NCI-H146 treated with DMSO at 0.1 percent for 48 hours (cell line): ENCODE measurements around the gene EML2.
"Not testable (repeated sequence)": the region's sequence is repeated elsewhere in the genome, so short reads cannot be mapped to it uniquely, and the experiment has no call there.

ENCODE experiments used
- DNase-seq: peaks from one replicate; lab custom pipeline; 2025; ENCODE audit not compliant: unreplicated experiment; lab: John Stamatoyannopoulos, UW

EML2 gene, protein sequence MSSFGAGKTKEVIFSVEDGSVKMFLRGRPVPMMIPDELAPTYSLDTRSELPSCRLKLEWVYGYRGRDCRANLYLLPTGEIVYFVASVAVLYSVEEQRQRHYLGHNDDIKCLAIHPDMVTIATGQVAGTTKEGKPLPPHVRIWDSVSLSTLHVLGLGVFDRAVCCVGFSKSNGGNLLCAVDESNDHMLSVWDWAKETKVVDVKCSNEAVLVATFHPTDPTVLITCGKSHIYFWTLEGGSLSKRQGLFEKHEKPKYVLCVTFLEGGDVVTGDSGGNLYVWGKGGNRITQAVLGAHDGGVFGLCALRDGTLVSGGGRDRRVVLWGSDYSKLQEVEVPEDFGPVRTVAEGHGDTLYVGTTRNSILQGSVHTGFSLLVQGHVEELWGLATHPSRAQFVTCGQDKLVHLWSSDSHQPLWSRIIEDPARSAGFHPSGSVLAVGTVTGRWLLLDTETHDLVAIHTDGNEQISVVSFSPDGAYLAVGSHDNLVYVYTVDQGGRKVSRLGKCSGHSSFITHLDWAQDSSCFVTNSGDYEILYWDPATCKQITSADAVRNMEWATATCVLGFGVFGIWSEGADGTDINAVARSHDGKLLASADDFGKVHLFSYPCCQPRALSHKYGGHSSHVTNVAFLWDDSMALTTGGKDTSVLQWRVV

DNA sequence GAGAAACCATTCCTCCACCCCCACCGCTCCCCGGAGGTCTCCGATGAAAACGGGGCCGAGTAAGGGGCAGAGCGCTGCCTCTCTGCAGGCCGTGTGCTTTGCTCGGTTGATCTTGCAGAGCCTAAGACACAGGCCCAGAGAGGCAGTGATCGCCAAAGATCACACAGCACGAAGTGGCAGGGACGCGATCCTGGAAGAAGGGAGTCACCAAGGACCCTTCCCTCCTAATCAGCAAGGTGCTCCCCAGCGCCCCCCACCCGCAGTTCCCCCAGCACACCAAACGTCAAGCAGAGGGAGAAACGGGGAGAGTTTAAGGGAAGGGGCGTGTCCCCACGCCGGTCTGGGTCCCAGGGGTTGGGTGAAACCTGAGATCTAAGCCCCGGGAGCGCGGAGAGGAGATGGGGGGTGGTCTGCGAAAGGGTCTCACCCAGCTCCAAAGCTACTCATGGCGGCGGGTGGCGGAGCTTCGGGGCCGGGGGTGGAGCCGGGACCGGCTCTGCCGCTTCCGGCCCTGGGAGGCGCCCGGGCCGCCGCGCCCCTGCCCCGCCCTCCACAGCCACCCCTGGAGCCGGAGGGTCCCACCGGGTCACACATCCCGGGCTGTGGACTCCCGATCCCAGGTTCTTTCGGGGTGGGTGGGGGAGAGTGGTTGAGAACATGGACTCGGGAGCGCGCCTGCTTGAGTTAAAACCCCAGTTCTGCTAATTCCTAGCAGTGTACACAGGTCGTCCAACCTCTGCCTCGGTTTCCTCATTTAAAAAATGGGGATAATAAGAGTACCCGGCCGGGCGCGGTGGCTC, at the start of gene EML2:
EML2 (minus strand) TSS at position 468 of the 800 bp plus-strand sequence; CDS start at position 447, 21 bp downstream.
- no peak for DNase-seq

DNA sequence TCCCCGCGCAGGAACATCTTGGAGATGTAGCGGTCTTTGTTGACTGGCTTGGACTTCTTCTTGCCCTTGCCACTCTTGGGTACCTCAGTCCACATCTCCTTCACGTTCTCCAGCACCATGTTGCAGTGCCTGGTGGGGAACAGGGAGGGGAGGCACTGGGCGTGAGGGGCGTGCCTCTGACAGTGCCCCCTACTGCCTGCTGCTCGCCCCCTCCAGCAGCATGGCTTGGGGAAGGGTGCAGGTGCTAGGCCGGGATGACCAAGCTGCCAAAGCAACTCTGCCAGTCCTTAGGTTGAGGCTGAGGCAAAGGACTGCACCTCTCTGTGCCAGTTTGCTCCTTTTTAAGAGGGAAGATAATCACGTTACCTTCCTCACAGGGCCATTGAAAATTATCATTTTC, 48.4 kb upstream of the EML2 start:
- no peak for DNase-seq

DNA sequence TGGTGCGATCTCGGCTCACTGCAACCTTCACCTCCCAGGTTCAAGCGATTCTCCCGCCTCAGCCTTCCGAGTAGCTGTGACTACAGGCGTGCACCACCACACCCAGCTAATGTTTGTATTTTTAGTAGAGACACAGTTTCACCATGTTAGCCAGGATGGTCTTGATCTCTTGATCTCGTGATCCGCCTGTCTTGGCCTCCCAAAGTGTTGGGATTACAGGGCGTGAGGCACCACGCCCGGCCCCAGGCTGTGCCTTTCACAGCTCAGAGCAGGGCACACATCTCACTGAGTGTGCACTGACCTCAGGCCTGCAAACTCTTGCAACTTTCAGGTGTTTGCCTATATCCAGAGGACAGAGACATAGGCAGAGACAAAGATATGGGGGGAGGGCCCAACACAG, 45.8 kb upstream of the EML2 start:
- DNase-seq = not testable (repeated sequence)

DNA sequence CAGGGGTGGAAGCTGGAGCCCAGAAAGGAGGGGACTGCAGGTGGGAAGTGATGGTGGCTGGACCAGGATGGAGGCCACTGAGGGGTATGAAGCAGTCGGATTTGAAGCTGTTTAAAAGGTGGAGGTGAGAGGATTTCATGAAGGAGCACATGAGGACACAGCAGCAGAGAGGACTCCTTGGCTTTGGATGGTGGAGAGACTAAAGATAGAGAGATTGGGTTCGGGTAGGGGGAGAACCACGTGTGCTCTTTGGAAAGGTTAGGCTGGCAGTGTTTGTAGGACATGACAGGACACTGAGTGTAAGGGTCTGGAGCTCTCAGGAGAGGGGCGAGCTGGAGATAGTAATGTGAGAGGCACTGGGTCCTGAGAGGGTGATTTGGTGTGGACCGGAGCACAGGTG, 43.7 kb upstream of the EML2 start:
- DNase-seq = no peak

DNA sequence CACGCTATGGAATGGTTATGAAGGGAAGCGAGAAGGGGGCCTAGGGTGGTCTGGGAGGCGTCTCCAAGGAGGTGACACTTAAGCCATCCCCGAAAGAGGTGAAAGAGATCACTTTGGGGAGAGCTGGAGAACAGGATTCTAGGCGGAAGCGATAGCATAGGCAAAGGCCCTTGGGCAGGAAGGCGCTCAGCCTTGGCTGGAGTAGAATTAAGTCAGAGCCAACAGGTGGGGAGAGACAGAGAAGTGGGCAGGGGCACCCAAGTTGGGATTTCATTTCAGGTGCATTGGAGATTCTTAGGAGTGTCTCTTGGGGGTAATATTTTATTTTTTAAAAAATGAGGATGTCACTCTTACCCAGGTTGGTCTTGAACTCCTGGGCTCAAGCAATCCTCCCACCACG, 42.9 kb upstream of the EML2 start:
- no peak for DNase-seq

DNA sequence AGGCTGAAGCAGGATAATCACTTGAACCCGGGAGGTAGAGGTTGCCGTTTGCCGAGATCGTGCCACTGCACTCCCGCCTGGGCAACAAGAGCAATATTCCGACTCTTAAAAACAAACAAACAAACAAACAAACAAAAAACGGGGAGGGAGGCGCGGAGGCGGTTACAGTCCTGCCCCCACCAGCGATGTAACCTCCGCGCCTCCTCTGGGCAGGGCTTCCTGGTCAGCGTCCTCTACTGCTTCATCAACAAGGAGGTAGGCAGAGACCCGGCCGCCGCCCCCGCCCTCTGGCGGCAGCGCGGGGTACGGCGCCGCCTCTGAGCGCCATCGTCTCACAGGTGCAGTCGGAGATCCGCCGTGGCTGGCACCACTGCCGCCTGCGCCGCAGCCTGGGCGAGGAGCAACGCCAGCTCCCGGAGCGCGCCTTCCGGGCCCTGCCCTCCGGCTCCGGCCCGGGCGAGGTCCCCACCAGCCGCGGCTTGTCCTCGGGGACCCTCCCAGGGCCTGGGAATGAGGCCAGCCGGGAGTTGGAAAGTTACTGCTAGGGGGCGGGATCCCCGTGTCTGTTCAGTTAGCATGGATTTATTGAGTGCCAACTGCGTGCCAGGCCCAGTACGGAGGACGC, 42.3 kb upstream of the EML2 start:
- peak; percentile 87 for DNase-seq

DNA sequence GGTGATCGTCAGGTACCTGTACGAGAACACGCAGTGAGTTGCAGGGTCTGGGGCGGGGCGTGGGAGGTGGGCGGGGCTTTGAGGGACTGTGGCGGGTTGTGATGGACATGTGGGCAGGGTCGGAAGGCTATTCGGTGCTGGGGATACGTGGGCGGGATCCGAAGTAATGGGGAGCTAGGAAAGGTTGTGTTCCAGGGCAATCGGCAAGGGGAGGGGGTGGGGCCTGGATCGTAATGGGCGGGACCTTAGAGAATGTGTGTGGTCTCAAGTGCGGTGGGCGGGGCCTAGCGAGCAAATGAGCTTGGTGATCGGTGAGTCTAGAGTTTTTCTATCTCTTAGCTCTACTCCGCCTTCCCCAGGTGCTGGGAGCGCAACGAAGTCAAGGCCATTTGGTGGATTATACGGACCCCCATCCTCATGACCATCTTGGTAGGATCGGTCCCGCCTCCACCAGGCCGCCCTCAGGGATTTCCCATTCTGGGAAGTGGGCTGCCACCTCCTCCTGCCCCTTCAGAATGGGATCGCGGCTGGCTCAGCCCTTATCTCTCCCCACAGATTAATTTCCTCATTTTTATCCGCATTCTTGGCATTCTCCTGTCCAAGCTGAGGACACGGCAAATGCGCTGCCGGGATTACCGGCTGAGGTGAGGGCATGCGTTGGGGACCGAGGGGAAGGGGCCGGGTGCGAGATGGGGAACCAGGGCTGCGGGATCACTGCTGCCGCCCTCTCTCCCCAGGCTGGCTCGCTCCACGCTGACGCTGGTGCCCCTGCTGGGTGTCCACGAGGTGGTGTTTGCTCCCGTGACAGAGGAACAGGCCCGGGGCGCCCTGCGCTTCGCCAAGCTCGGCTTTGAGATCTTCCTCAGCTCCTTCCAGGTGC, 38.4 kb upstream of the EML2 start:
- DNase-seq = peak; percentile 88

DNA sequence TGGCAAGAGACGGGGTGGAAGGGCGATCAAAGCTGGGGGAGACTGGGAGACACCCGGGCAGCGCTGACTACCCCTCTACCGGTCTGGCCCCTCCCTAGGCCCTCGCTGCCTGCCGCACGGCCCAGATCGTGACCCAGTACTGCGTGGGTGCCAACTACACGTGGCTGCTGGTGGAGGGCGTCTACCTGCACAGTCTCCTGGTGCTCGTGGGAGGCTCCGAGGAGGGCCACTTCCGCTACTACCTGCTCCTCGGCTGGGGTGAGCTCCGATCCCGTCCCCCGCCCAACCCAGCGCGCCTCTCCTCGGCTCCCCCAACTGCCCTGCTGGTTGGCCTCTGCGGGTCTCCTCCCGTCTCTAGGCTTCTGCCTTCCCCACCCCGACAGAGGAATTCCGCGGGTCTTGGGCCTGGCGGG, 37.7 kb upstream of the EML2 start:
- DNase-seq = no peak

DNA sequence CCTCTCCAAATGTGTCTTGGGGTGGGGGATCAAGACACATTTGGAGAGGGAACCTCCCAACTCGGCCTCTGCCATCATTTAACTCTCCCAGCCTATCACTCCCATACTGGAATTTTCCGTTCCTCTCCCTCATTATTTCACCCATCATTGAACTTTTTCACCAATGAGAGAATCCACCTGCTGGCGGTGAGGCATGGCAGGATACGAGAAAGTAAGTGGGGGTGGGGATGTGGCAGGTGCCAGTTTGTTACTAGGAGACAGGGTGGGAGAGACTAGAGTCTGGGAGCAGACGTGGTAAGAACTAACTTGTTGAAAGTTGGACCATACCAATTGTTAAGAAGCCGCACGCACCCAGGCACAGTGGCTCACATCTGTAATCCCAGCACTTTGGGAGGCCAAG, 35.7 kb upstream of the EML2 start:
- DNase-seq = no peak

DNA sequence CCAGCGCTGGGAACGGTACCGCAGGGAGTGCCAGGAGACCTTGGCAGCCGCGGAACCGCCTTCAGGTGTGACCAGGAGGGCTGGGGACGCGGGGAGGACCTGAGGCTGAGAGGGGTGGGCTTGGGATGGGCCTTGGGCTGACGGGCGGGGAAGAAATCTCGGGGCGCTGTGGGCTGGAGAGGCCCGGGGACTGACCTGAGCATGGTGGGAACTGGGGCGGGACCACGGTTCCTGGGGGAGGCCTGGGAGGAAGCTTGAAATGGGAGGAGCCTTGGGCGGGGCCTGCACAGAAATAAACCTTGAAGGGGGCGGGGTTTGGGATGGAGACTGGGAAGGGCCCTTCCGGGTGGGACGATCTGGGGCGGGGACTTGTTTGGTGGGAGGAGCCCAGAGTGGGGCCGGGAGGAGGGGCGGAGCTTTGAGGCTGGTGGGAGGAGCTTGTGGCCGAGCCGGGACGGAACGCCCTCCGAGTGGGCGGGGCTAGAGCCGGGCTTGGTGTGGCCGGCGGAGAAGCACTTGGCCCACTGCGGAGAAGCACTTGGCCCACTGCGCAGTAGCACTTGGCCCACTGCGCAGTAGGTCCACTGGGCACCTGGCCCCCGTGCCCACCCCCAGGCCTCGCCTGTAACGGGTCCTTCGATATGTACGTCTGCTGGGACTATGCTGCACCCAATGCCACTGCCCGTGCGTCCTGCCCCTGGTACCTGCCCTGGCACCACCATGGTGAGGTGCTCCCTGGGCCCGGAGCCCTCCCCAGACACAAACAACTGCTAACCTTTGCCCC, 31.7 kb upstream of the EML2 start:
- DNase-seq = peak; percentile 76

DNA sequence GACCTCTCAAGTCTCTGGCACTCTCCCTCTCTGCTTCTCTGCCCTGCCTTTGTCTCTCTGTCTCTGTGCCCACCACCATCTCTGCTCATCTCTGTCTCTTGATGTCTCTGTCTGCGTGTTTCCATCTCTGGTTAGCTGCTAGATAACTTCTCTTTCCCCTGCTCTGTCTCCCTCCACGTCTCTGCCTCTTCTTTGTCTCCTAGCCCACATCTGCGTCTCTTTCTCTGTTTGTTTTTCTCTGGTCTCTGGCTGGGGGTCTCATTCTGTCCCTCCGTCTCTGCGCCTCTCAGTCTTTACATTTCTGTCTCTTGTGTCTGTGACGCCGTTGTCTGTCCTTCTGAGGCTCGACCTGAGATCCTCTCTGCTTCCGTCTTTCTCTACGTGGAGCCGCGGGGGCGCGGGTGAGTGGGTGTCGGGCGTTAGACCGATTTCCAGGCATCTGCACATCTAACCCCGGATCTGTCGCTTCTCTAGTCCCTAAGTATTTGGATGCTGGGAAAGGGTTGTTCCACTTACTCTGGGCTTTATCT, 29.2 kb upstream of the EML2 start:
- no peak for DNase-seq

DNA sequence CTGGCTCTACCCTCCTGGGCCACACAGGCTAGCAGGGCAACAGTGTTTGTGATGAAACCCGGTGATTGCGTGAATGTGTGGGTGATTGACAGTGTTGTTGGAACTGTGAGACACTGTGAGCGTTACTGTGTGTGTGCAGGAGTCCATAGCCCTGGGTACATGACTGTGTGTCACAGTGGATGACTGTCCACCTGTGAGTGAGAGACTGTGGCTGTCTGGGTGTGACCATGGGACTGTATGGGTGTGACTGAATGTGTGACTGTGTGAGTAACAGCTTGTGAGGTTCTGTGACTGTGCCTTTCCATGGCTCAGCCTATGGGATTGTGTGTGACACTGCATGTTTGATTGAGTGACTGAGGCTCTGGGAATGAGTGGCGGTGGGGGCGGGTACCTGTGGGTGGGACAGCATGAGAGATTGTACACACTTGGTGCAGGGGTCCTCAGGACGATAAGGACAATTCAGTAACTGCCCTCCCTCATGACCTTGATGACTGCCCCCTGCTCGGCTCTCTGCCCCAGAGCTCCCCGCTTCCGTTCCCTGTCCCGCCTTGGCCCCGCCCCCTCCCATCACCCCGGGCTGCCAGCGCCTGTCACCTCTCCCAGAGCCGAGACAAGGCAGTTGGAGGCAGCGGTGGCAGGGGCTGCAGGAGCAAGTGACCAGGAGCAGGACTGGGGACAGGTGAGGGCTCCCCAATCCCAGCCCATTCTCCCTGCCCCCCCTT, 28.6 kb upstream of the EML2 start, which contains the start of gene GIPR:
GIPR (plus strand) TSS at position 602 of the 722 bp plus-strand sequence. CDS start 1,300 bp downstream, outside the sequence.
- no peak for DNase-seq

DNA sequence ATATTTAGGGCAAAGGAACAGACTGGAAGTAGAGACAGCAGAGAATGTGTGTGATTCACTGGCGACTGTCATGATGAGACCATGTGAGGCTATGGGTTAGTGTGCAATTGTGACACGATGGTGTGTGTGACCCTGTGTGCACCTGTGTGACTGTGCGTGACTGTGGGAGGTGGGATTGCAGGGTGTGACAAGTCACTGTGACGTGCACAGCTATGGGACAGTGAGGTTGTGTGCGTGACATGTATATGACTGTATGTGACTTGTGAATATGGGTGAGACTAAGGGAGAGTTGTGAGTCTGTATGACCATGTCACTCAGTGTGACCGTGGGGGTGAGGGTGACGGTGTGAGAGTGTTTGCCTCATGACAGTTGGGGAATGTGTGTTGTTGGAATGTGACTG, 25.4 kb upstream of the EML2 start:
- DNase-seq = no peak

DNA sequence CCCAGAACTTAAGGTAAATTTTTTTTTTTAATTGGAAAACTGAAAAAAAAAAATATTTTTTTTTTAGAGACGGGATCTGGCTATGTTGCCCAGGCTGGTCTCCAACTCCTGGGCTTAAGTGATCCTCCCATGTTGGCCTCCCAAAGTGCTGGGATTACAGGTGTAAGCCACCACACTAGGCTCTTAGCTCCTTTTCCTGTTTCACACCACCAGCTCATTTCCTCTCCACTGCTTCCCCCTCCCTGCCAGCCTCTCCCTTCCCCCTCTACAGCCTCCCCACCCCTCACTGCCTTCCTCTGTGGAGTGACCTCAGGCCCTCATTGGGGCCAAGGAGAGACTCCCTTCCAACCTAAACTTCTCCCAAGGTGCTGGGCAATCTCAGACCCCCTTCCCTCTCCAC, 24.6 kb upstream of the EML2 start:
- DNase-seq = no peak

DNA sequence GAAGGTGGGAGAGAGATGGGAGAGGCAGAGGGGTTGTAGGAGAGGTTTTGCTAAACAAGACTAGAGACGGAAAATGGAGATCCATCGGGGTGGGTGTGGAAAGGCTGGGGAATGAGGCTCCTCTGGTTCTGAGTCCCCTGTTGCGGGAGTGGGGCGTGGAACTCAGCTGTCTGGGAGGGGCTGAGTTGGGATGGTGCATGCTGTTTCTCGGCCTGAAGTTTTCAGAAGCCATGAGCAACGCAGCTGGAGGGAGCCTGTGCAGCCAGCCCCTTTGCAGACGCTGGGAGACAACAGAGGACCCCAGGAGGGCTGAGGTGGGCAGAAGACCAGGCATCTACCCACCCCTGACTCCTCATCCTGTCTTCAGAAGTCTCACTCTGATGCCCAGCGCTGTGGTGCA, 21.4 kb upstream of the EML2 start:
- no peak for DNase-seq

DNA sequence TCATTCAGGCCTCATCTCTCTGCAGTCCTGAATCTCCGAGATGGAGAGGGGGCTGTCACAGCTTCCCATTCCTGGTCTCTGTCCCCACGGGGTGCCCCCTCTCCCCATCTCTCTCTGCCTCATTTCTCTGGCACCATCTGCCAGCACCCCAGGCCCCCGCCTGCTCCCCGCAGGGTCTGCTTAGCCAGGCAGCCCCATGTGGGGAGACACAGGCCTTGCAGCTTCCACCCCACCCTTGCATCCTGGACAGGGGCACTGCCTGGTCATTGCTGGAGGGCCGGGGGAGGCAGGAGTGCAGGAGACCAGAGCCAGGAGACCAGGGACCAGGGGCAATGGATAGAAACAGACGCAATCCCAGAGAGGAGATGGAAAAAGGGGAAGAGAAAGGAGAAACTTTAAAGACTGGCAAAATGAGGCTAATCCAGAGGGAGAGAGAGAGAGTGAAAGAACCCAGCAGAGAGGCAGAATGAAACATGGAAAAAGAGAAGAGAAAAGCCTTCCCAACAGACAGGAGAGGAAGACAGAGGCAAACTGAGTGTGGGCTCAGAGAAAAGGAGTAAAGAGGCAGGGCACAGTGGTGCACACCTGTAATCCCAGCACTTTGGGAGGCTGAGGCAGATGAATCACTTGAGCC, 20.0 kb upstream of the EML2 start:
- no peak for DNase-seq

DNA sequence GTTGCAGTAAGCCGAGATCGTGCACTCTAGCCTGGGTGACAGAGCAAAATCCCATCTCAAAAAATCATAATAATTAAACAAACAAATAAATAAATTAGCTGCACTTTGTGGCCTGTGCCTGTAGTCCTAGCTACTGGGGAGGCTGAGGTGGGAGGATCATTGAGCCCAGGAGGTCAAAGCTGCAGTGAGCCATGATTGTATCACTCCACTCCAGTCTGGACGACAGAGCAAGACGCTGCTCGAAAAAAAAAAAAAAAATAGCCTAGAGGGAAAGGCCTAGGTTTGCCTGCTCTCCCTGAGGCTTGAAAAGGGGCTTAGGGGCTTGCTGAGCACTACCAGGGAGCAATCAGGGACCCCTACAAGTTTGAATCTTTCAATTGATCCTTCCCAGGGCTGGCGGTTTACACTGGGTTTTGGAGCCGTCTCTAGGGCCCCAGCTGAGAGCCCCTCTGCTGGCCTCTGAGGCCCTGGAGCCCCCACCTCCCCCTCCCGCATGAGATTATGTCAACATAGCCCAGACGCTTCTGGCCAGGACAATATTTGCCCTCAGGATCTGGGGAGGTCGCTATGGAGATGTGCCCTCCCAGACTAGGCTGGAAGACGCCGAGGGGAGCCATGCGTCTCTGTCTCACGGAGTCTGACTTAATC, 18.4 kb upstream of the EML2 start:
- peak; percentile 47 for DNase-seq

DNA sequence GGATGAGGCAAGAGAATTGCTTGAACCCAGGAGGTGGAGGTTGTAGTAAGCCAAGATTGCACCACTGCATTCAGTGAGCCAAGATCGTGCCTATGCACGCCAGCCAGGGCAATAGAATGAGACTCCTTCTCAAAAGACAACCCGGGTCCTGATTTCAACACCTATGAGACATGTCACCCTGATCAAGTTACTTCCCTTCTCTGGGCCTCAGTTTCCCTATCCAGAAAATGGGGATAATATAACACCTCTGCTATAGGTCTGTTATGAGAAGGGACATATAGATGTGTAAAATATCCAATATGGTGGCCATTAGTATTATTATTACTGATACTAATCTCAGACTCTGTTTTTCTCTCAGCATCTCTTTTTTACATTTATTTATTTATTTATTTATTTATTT, 15.9 kb upstream of the EML2 start:
- DNase-seq = no peak
